Measurements from ENCODE around the gene C6orf89. TPM values are rescaled to one million over a fixed set of nuclear protein-coding genes. Genes with fewer than 3 reads are reported as not detected.

C6orf89 gene
- total RNA-seq, 4 donors from 2014 or later: 18.6 to 34.9 (median 23.1) TPM

GRCh38 chr6:36852481-36853147 lies 33.1 kb upstream of the C6orf89 start:
- Histone ChIP-seq H3K27me3 (no peaks in the 10 kb centered on the region), H3K9me3 (no peaks in the 10 kb centered on the region), H3K36me3 (peaks cover 0 to 28% (median 0%) of the 10 kb centered on the region in 3 donors), H3K4me1 (peaks cover 19 to 62% (median 21%) of the 10 kb centered on the region in 3 donors), H3K27ac (peak overlapping the region; percentile 50 to 77 (median 64)), H3K4me3 (no peak overlapping the region)
- intact Hi-C loops (cut with DNase I): no loop called here
- no peak for DNase-seq
- TF ChIP-seq POLR2A (IDR thresholded peaks at IDR 0.05): no peak
- TF ChIP-seq CTCF (IDR thresholded peaks at IDR 0.05): no peak
- WGBS, 2 donors: 42 to 85% methylated on average over 2 to 4 of the region's 4 CpGs

GRCh38 chr6:36853325-36853724 lies 32.4 kb upstream of the C6orf89 start:
- Histone ChIP-seq H3K36me3 (peaks cover 0 to 28% (median 0%) of the 10 kb centered on the region in 3 donors), H3K4me1 (peaks cover 19 to 60% (median 21%) of the 10 kb centered on the region in 3 donors), H3K27ac (peak overlapping the region; percentile 56 to 77 (median 64)), H3K27me3 (no peaks in the 10 kb centered on the region), H3K4me3 (no peak overlapping the region), H3K9me3 (no peaks in the 10 kb centered on the region)
- TF ChIP-seq CTCF (IDR thresholded peaks at IDR 0.05) (no peak), POLR2A (IDR thresholded peaks at IDR 0.05) (no peak)
- WGBS, 2 donors: 38 to 54% methylated on average over 5 of the region's 5 CpGs
- no peak for DNase-seq
- intact Hi-C loops (cut with DNase I): no loop called here

GRCh38 chr6:36855750-36856149 lies 30.0 kb upstream of the C6orf89 start:
- H3K9me3 ChIP-seq: no peaks in the 10 kb centered on the region
- H3K27ac ChIP-seq: no peak overlapping the region
- intact Hi-C loops (cut with DNase I): no loop called here
- H3K4me3 ChIP-seq: no peak overlapping the region
- WGBS, 2 donors: 91 to 99% methylated on average over 10 of the region's 10 CpGs
- peaks cover 0 to 28% (median 0%) of the 10 kb centered on the region in 3 donors for H3K36me3 ChIP-seq
- peaks cover 9 to 50% (median 13%) of the 10 kb centered on the region in 3 donors for H3K4me1 ChIP-seq
- no peak for DNase-seq
- TF ChIP-seq POLR2A (IDR thresholded peaks at IDR 0.05) (no peak), CTCF (IDR thresholded peaks at IDR 0.05) (no peak)
- no peaks in the 10 kb centered on the region for H3K27me3 ChIP-seq

GRCh38 chr6:36856277-36856676 lies 29.5 kb upstream of the C6orf89 start:
- TF ChIP-seq CTCF (IDR thresholded peaks at IDR 0.05) (no peak), POLR2A (IDR thresholded peaks at IDR 0.05) (no peak)
- Histone ChIP-seq H3K36me3 (peaks cover 0 to 28% (median 0%) of the 10 kb centered on the region in 3 donors), H3K9me3 (no peaks in the 10 kb centered on the region), H3K4me3 (no peak overlapping the region), H3K27ac (no peak overlapping the region), H3K27me3 (no peaks in the 10 kb centered on the region), H3K4me1 (peaks cover 9 to 46% (median 13%) of the 10 kb centered on the region in 3 donors)
- no peak for DNase-seq
- 76 to 79% methylated on average over 8 of the region's 8 CpGs for WGBS, 2 donors
- intact Hi-C loops (cut with DNase I): no loop called here

GRCh38 chr6:36857325-36857724 lies 28.4 kb upstream of the C6orf89 start:
- no peak for DNase-seq
- WGBS, 2 donors: 93 to 94% methylated on average over 2 to 4 of the region's 4 CpGs
- peaks cover 0 to 28% (median 0%) of the 10 kb centered on the region in 3 donors for H3K36me3 ChIP-seq
- TF ChIP-seq POLR2A (IDR thresholded peaks at IDR 0.05): no peak
- TF ChIP-seq CTCF (IDR thresholded peaks at IDR 0.05): no peak
- H3K27me3 ChIP-seq: no peaks in the 10 kb centered on the region
- H3K4me1 ChIP-seq: peaks cover 9 to 42% (median 13%) of the 10 kb centered on the region in 3 donors
- H3K4me3 ChIP-seq: no peak overlapping the region
- H3K27ac ChIP-seq: peak overlapping the region in 1 of 4 donors; percentile 33
- no peaks in the 10 kb centered on the region for H3K9me3 ChIP-seq
- intact Hi-C loops (cut with DNase I): no loop called here

Data from esophagus squamous epithelium (tissue), 5 donors.